Fibroblast of skin of left quadriceps (primary cell): ENCODE measurements around the gene LATS2.

Experiments
- DNase-seq, 2 experiments: peaks; one replicate each; pipeline ENCODE4 v3.0.0-alpha.2; 2013; ENCODE audit warnings: low read depth in 2 of 2

LATS2 gene

GRCh38 chr13:21018220-21018619, 43.2 kb downstream of the LATS2 start:
- no peak for DNase-seq

DNA sequence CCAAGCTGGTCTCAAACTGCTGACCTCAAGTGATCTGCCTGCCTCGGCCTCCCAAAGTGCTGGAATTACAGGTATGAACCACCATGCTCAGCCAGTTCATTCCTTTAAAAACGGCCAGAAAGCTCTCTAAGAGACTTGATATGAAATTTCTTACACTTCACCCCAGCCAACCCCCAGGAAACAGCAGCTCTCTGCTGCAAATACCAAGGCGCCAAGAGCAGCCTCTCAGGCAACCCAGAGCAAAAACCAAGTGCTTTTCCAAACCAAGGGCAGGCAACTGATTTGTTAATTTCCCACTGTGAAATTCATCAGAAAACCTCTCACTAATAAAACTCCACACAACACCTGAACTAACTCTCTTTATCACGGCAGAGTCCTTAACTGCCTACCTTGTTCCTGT, 44.9 kb downstream of the LATS2 start:
- DNase-seq, result no peak

GRCh38 chr13:21015284-21015683, 46.1 kb downstream of the LATS2 start:
- no peak for DNase-seq

DNA sequence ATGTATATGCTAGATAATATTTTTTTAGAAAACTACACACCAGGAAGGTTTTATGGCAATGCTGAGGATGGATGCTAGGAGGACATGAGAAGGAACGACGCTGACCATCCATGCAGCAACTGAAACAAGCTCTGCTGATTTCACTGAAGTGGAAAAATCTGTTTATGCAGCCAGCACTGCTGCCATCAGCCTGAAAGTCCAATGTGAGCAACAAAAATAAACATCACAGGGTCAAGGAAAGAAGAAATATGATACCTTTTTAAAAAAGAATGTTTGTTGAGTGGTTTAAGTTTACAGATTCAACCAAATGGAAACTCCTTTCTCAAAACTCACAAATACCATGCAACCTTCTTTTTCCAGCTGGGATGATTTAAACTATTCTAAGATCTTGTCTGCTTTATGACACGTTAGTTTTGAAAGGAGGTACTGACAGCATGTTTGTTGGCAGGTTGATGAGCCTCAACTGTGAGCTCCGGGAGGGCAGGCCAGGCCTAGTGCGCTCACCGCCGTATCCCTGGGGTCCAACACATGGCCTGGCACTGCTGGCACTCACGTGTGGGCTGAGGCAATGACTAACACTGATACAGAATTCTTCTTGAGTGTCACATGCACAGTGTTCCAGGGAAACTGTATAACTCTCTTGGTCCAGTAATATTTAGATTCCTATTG, 46.8 kb downstream of the LATS2 start:
- peak; percentile 29 to 32 for DNase-seq

DNA sequence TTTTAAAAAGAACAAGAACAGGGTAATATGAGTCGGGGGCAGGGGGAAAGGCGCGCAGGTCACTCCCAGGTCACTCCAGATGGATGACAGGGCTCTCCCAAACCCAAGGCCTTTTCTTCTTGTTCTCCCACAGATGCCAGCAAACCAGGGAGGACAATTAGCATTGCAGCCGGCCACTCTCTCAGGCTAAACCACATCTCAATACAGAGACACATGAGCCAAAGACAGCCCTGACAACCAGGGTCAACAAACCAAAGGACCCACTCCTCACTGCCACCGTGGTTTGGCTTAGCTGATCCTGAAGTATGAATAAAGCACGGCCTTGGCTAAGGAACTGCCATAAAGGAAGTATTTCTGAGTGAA, 47.3 kb downstream of the LATS2 start:
- DNase-seq, result no peak

DNA sequence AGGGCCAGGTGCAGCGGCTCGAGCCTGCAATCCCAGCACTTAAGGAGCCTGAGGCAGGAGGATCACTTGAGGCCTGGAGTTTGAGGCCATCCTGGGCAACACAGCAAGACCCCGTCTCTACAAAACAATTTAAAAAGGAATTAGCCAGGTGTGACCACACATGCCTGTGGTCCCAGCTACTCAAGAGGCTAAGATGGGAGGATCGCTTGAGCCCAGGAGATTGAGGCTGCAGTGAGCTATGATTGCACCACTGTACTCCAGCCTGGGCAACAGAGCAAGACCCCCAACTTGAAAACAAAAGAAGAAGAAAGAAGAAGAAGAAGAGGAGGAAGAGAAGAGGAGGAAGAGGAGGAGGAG, 47.7 kb downstream of the LATS2 start:
- DNase-seq, result no peak

DNA sequence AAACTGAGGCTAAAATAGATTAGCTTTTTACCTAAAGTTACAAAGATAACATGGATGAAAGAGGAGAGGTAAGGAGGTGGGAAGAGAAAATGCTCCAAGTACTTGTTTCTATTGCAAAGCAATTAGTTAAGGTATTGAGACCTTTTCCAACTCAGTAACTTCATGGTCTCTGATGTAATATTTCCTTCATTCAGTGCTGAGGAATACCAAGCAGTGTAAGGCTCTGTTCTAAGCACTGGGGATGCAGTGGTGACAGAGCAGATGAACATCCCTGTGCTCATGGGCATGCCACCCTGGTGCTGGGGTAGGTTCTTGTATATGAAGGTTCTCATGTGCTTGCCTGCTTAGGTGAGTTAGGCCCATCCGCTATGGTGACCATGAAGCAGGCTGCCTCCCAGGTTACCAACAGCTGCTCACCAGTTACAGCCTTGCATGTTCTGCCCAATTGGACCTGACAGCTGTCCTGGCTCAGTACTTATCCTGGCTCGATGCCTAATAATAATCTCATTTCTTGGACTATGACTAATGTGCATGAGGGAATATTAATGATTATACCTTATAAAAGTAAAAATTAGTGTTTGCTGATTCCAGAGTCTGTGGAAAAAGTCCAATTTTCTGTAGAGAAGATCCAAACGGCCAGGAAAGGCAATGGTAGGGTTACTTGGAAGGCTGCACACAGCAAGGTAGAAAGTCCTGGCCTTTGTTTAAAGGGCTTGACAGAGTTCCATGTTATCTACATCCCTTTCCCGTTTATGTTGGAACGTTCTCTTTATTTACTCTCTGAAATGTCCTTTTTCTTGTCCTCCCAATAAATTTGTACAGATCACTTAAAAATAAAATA, 48.3 kb downstream of the LATS2 start:
- no peak for DNase-seq

- no peak for DNase-seq
Measured at GRCh38 chr13:21012211-21012610, 49.2 kb downstream of the LATS2 start.

GRCh38 chr13:21011378-21011777, 50.0 kb downstream of the LATS2 start:
- no peak for DNase-seq

GRCh38 chr13:21010621-21011020, 50.8 kb downstream of the LATS2 start:
- no peak for DNase-seq

DNA sequence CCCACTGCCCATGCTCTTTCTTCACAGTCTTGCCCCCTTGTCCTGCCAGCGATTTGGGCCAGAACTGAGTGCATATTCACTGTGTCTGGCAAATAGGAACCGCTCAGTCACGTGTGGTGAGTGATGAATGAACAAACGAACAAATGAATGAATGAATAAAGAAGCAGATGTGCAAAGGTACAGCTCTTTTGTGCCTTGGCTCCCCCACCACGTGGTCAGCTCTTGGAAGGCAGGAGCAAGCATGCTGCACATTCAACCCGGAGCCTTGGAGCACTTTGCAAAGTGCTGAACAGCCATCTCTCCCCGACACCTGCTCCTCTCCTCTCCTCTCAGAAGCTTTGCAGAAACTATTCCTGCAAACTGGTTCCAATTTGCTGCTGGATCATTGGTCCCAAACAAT, 52.4 kb downstream of the LATS2 start:
- no peak for DNase-seq

- no peak for DNase-seq
Measured at GRCh38 chr13:21008026-21008425, 53.4 kb downstream of the LATS2 start.

- DNase-seq, result no peak
Measured at GRCh38 chr13:21006141-21007005, 55.0 kb downstream of the LATS2 start.

DNA sequence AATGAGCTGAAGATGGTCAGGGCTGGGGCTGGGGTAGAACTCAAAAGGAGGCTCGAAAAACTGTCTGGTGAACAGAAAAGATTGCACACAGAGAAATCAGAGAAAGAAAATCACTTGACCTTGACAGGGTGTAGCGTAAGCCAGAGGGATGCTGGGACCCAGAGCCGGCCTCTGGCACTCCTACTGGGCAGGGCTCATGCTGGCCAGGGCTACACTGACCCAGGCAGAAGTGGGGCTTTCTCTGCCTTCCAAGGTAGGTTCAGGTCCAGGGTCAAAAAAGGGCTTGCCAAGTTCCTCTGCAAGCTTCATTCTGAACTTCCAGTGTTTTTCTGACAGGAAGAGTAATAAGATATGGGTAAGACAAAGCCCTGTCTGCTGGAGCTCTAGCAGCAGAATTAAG, 56.2 kb downstream of the LATS2 start:
- no peak for DNase-seq

DNA sequence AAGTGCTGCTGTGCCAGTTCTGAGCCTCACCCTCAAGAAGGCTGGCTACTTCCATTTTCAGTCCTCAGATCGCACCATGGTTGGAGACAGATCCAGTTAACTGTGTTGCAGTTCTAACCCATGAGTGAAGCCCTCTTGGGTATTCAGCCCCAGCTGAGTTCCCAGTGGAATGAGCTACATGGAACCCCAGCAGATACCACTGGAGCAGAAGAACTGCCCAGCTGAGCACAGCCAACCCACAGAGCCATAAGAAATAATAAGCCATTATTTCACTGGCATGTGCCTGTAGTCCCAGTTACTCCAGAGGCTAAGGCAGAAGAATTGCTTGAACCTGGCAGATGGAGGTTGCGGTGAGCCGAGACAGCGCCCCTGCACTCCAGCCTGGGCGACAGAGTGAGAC, 59.9 kb downstream of the LATS2 start:
- DNase-seq, result no peak

DNA sequence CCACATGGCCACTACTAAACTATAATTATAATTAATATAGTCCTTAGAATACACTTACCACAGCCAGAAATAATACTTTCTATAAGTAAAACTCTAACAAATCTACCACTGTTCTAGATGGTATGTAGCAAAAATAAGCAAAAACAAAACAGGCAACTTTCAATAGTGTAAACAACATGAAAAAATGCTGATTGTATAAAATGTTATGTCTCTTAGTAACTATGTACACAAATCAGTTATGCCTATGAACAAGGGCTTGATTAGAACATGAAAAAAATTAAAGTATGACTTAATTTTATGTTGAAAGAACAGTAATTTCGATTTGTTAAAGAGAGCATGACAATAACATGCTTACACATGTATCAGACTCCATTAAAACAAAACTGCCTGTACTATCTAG, 60.7 kb downstream of the LATS2 start:
- no peak for DNase-seq

GRCh38 chr13:20998649-20999415, 62.6 kb downstream of the LATS2 start:
- no peak for DNase-seq

DNA sequence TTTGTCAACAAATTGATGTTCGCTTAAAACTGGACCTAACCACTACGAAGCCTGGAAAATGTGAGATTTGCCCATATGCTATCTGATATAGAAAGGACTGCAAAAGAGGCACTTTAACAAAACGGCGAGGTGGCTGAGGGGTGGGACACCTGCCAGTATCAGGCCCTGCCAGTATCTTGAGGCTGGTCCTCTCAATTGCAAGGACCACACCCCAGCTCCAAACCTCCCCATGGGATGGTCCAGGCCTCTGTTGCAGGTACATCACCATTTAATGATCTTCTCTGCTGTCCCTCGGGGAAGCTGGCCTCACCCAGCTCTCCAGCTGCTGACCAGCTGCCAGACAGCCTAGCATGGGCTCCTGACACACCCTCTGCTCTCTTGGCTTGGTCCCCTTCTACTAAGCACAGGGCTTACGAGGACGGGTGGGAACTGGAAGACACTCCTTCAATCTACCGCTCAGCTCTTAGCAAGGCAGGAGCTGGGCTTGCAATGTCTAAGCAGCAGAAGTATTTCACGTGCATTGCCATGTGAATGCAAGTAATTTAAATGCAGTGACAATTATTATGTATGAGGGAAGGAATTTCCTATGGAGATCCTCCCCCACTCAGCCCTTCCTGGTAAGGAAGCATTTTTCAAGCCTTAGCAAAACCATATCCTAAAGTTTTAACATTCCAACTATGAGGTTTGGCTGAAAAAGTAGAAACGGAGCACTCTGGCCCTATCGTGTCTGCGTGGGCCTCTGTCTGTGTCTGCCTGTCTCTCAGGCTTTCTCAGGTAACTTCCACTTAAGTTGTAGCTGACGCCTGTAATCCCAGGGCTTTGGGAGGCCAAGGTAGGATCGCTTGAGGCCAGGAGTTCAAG, 63.9 kb downstream of the LATS2 start:
- peak; percentile 94 for DNase-seq

GRCh38 chr13:20995245-20995838, 66.0 kb downstream of the LATS2 start:
- DNase-seq, result no peak

DNA sequence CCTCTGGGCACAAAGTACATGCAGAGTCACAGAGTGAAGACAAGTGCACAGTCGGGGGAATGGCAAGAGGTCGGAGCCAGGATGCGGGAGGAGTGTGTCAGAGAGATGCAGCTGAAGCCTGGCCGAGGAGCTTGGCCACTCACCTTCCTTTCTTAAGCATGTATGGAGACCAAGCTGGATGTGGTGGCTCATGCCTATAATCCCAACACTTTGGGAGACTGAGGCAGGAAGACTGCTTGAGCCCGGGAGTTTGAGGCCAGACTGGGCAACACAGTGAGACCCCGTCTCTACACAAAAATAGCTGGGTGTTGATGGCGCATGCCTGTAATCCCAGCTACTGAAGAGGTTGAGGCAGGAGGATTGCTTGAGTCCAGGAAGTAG, 67.0 kb downstream of the LATS2 start:
- DNase-seq, result no peak
